Measurements from ENCODE around the gene BUB1. TPM values are rescaled to one million over a fixed set of nuclear protein-coding genes. Genes with fewer than 3 reads are reported as not detected.
A peak's percentile ranks its signal among the peaks of the same experiment; 100 is the strongest.

The BUB1 gene
- 10 to 100 TPM; 76.9 to 80.8 TPM for total RNA-seq

- ATAC-seq (replicated peaks in 1 of 2) (peak; percentile 95 to 98), DNase-seq (peak; percentile 96 to 97)
- Mint-ChIP-seq H3K4me3 (peak within 1 kb of the TSS; percentile 89 to 99), H3K27ac (peak within 1 kb of the TSS; percentile 98), H3K4me1 (ENCODE audit: low read depth) (peaks cover 47% of the 10 kb centered on the region), H3K27me3 (ENCODE audit: low read depth) (peaks cover 12% of the 10 kb centered on the region), H3K9me3 (no peaks in the 10 kb centered on the region), H3K36me3 (ENCODE audit: insufficient read depth in 2 of 2) (peaks cover 0 to 22% of the 10 kb centered on the region in 2 donors)
These were observed at the start of gene BUB1 for GRCh38 chr2:110677530-110678456. Gene BUB1, minus strand, starts transcription at chr2:110678063. Its CDS starts 68 bp downstream, at chr2:110677995.

- Mint-ChIP-seq H3K4me1 (ENCODE audit: low read depth) (no peaks in the 10 kb centered on the region), H3K27me3 (ENCODE audit: low read depth) (peaks cover 45% of the 10 kb centered on the region), H3K4me3 (no peak overlapping the region), H3K36me3 (ENCODE audit: insufficient read depth in 2 of 2) (peaks cover 0 to 2% of the 10 kb centered on the region in 2 donors), H3K27ac (no peak overlapping the region), H3K9me3 (no peaks in the 10 kb centered on the region)
- DNase-seq (no peak), ATAC-seq (replicated peaks in 1 of 2) (no peak)
These were observed 48.4 kb upstream of the BUB1 start for GRCh38 chr2:110726285-110726684.

GRCh38 chr2:110725859-110726258 is 48.0 kb upstream of the BUB1 start:
- H3K27me3 Mint-ChIP-seq (ENCODE audit: low read depth) = peaks cover 40% of the 10 kb centered on the region
- DNase-seq (no peak), ATAC-seq (replicated peaks in 1 of 2) (no peak)
- no peak overlapping the region for H3K27ac Mint-ChIP-seq
- H3K36me3 Mint-ChIP-seq (ENCODE audit: insufficient read depth in 2 of 2) = no peaks in the 10 kb centered on the region
- H3K4me1 Mint-ChIP-seq (ENCODE audit: low read depth) = no peaks in the 10 kb centered on the region
- H3K4me3 Mint-ChIP-seq = no peak overlapping the region
- H3K9me3 Mint-ChIP-seq = no peaks in the 10 kb centered on the region

GRCh38 chr2:110725370-110725769 is 47.5 kb upstream of the BUB1 start:
- Mint-ChIP-seq H3K36me3 (ENCODE audit: insufficient read depth in 2 of 2) (no peaks in the 10 kb centered on the region), H3K27me3 (ENCODE audit: low read depth) (peaks cover 37% of the 10 kb centered on the region), H3K27ac (no peak overlapping the region), H3K9me3 (no peaks in the 10 kb centered on the region), H3K4me1 (ENCODE audit: low read depth) (no peaks in the 10 kb centered on the region), H3K4me3 (no peak overlapping the region)
- DNase-seq = no peak
- no peak for ATAC-seq (replicated peaks in 1 of 2)

- no peak overlapping the region for H3K4me3 Mint-ChIP-seq
- ATAC-seq (replicated peaks in 1 of 2) = no peak
- H3K4me1 Mint-ChIP-seq (ENCODE audit: low read depth) = no peaks in the 10 kb centered on the region
- no peak overlapping the region for H3K27ac Mint-ChIP-seq
- H3K27me3 Mint-ChIP-seq (ENCODE audit: low read depth) = peaks cover 37% of the 10 kb centered on the region
- H3K9me3 Mint-ChIP-seq = no peaks in the 10 kb centered on the region
- no peak for DNase-seq
- no peaks in the 10 kb centered on the region for H3K36me3 Mint-ChIP-seq (ENCODE audit: insufficient read depth in 2 of 2)
These were observed 47.0 kb upstream of the BUB1 start for GRCh38 chr2:110724820-110725219.

- no peak for DNase-seq
- no peaks in the 10 kb centered on the region for H3K4me1 Mint-ChIP-seq (ENCODE audit: low read depth)
- H3K27ac Mint-ChIP-seq = no peak overlapping the region
- H3K27me3 Mint-ChIP-seq (ENCODE audit: low read depth) = peaks cover 46% of the 10 kb centered on the region
- H3K36me3 Mint-ChIP-seq (ENCODE audit: insufficient read depth in 2 of 2) = no peaks in the 10 kb centered on the region
- H3K4me3 Mint-ChIP-seq = no peak overlapping the region
- no peak for ATAC-seq (replicated peaks in 1 of 2)
- no peaks in the 10 kb centered on the region for H3K9me3 Mint-ChIP-seq
These were observed 42.7 kb upstream of the BUB1 start for GRCh38 chr2:110720547-110720946.

GRCh38 chr2:110718990-110719389 is 41.1 kb upstream of the BUB1 start:
- DNase-seq (no peak), ATAC-seq (replicated peaks in 1 of 2) (no peak)
- Mint-ChIP-seq H3K27me3 (ENCODE audit: low read depth) (peaks cover 49% of the 10 kb centered on the region), H3K4me3 (no peak overlapping the region), H3K4me1 (ENCODE audit: low read depth) (no peaks in the 10 kb centered on the region), H3K27ac (no peak overlapping the region), H3K36me3 (ENCODE audit: insufficient read depth in 2 of 2) (no peaks in the 10 kb centered on the region), H3K9me3 (no peaks in the 10 kb centered on the region)

GRCh38 chr2:110718382-110718781 is 40.5 kb upstream of the BUB1 start:
- Mint-ChIP-seq H3K4me1 (ENCODE audit: low read depth) (peaks cover 6% of the 10 kb centered on the region), H3K4me3 (no peak overlapping the region), H3K9me3 (no peaks in the 10 kb centered on the region), H3K27me3 (ENCODE audit: low read depth) (peaks cover 44% of the 10 kb centered on the region), H3K27ac (no peak overlapping the region), H3K36me3 (ENCODE audit: insufficient read depth in 2 of 2) (no peaks in the 10 kb centered on the region)
- DNase-seq (no peak), ATAC-seq (replicated peaks in 1 of 2) (no peak)

GRCh38 chr2:110717734-110718133 is 39.9 kb upstream of the BUB1 start:
- peaks cover 51% of the 10 kb centered on the region for H3K27me3 Mint-ChIP-seq (ENCODE audit: low read depth)
- ATAC-seq (replicated peaks in 1 of 2) = no peak
- no peaks in the 10 kb centered on the region for H3K36me3 Mint-ChIP-seq (ENCODE audit: insufficient read depth in 2 of 2)
- no peak overlapping the region for H3K4me3 Mint-ChIP-seq
- peaks cover 8% of the 10 kb centered on the region for H3K4me1 Mint-ChIP-seq (ENCODE audit: low read depth)
- H3K9me3 Mint-ChIP-seq = no peaks in the 10 kb centered on the region
- no peak overlapping the region for H3K27ac Mint-ChIP-seq
- no peak for DNase-seq

- ATAC-seq (replicated peaks in 1 of 2) (no peak), DNase-seq (no peak)
- no peaks in the 10 kb centered on the region for H3K9me3 Mint-ChIP-seq
- H3K36me3 Mint-ChIP-seq (ENCODE audit: insufficient read depth in 2 of 2) = no peaks in the 10 kb centered on the region
- H3K4me3 Mint-ChIP-seq = no peak overlapping the region
- H3K27ac Mint-ChIP-seq = no peak overlapping the region
- H3K4me1 Mint-ChIP-seq (ENCODE audit: low read depth) = peaks cover 8% of the 10 kb centered on the region
- H3K27me3 Mint-ChIP-seq (ENCODE audit: low read depth) = peaks cover 57% of the 10 kb centered on the region
These were observed 39.2 kb upstream of the BUB1 start for GRCh38 chr2:110716959-110717645.

GRCh38 chr2:110714452-110715224 is 36.8 kb upstream of the BUB1 start:
- H3K9me3 Mint-ChIP-seq = no peaks in the 10 kb centered on the region
- no peaks in the 10 kb centered on the region for H3K36me3 Mint-ChIP-seq (ENCODE audit: insufficient read depth in 2 of 2)
- H3K4me3 Mint-ChIP-seq = no peak overlapping the region
- no peak overlapping the region for H3K27ac Mint-ChIP-seq
- peaks cover 59% of the 10 kb centered on the region for H3K27me3 Mint-ChIP-seq (ENCODE audit: low read depth)
- ATAC-seq (replicated peaks in 1 of 2) = no peak
- H3K4me1 Mint-ChIP-seq (ENCODE audit: low read depth) = peaks cover 8% of the 10 kb centered on the region
- DNase-seq = no peak

GRCh38 chr2:110713513-110714362 is 35.9 kb upstream of the BUB1 start:
- H3K27me3 Mint-ChIP-seq (ENCODE audit: low read depth) = peaks cover 61% of the 10 kb centered on the region
- no peaks in the 10 kb centered on the region for H3K36me3 Mint-ChIP-seq (ENCODE audit: insufficient read depth in 2 of 2)
- ATAC-seq (replicated peaks in 1 of 2) = peak; percentile 98
- peak; percentile 21 to 28 for DNase-seq
- no peak overlapping the region for H3K4me3 Mint-ChIP-seq
- H3K27ac Mint-ChIP-seq = no peak overlapping the region
- H3K4me1 Mint-ChIP-seq (ENCODE audit: low read depth) = peaks cover 8% of the 10 kb centered on the region
- no peaks in the 10 kb centered on the region for H3K9me3 Mint-ChIP-seq
